HG03196 (cell line): Measurements from ENCODE around the gene SPX.

ENCODE experiments used
- ATAC-seq: cut with Tn5 transposase; IDR thresholded peaks from one replicate; pipeline ENCODE4 v1.9.1; 2021; ENCODE audit not compliant: unreplicated experiment

SPX gene

DNA sequence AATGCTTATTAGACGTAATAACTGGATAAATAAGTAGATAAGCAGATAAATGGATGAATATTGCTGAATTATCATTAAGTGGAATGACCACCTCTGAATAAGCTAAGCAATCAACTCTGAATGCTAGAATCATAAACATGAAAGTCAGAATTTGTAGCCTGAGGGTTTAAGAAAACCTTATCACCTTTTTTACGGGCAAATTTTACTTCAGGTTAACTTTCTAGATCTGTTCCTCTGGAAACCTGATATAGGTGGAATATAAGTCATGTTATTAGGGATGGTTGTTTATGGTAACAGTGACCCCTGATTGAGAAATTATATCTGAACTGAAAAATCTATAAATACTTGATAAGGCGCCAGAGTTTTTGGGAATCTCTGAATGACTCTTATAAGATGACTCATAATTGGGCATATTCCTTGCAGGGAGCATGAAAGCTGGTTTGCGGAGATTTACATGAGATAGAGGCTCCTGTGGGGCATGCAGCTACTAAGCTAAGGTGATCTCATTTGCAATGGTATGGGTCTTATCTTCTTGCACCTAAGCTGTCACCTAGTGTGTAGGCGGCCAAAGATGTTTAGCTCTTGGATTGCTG, 12.1 kb downstream of the SPX start:
- no peak for ATAC-seq

DNA sequence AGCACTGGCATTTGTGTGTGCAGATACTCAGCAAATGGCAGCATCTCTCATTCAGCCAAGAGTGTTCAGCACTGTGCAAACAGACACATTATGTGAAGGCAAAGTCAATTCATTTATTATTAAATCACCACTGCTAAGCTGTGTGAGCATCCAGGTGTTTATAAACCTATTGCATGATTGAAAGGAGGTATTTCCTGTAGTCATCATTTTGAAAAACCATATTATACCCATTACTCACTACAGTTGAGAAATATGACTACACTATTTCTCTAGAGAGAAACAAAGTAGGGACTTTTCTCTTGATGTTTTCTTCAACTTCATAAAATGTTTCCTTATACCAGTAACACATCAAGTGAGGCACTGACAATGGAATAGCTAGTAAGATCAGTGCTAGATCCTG, 13.7 kb downstream of the SPX start:
- ATAC-seq = no peak

DNA sequence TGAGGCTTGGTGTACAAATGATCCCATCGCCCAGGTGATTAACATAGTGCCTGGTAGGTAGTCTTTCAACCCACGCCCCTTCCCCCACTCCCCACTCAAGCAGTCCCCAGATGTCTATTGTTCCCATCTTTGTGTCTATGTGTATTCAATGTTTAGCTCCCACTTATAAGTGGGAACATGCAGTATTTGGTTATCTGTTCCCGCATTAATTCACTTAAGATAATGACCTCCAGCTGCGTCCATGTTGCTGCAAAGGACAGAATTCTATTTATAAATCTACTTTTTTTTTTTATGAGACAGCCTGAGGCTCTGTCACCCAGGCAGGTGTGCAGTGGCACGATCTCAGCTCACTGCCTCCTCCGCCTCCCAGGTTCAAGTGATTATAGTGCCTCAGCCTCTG, 15.7 kb downstream of the SPX start:
- ATAC-seq = no peak

DNA sequence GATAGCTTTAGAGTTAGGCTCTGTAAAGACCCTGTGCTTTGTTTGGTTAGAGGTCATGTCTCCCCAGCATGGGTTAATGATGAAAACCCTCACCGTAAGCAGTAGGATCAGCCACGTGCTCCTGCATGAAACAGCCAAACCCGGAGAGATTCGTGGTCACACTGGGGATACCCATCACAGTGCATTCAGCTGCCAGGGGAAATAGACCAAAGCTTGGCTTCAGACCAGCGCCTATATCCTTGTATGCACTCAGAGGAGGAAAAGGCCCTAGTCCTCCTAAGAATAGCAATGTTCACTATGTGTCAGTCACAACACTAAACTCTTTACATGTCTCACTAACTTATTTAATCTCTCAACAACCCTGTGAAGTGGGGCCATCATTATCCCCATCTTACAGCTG, 16.3 kb downstream of the SPX start:
- ATAC-seq = no peak

DNA sequence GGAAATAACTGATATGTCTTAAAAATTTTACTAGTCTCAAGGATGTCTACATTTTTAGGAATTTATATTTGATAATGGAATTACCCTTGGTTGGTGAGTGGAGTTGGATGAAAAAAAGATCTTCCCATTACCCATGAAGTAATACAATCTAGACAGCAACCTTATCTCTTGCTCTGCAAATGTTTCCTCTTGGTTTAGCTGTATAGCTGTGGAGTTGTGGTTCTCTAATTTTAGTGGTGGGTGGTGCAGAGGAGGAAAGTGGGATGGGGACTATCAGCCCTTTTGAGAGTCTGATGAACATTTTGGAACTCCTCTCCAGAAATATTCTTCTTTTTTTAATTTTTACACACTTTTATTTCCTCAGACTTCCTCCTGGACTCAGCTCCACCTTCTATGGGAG, 17.1 kb downstream of the SPX start:
- no peak for ATAC-seq

DNA sequence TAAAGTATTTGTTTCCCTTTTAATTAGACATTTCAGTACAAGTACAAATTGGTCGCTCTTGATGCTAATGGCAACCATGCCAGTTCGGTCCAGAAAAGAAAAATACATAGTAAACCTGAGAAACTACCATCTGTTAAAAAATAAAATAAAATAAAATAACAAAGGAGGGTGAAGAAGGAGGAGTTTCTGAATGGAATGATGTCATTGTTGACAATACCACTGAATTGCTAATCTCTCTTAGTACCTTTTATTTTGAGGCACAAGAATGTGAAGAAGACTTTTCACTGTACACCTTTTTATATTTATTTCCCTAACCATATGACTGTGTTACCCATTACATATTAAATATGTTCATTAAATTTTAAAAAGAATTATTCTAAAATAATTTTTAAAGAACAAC, 19.5 kb downstream of the SPX start:
- ATAC-seq = no peak

DNA sequence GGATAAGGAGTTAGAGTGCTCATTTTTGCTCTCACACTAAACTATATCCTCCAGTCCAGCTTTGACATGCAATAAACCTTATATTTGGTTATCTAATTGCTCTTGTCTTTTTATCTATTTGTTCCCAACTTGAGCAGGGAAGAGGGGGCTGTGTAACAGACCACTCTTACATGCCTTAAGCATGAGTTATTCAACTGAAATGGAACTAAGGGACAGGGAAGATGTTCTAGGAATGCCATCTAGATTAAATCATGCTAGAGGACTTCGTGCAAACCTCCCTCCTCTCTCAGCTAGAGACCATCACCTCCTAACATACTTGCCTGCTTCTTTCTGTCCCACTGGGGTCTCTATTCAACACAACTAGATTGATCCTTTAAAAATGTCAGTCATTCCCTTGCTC, 20.6 kb downstream of the SPX start:
- no peak for ATAC-seq

DNA sequence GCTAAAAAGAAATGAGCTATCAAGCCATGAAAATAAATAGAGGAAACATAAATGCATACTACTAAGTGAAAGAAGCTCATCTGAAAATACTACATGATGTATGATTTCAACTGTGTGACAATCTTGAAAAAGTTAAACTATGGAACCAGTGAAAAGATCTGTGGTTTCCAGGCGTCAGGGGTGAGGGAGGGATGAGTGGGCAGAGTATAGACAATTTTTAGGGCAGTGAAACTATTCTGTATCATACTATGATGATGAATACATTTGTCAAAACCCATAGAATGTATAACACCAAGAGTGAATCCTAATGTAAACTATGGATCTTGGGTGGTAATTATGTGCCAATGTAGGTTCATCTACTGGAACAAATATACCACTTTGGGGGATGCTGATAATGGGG, 21.3 kb downstream of the SPX start:
- no peak for ATAC-seq

DNA sequence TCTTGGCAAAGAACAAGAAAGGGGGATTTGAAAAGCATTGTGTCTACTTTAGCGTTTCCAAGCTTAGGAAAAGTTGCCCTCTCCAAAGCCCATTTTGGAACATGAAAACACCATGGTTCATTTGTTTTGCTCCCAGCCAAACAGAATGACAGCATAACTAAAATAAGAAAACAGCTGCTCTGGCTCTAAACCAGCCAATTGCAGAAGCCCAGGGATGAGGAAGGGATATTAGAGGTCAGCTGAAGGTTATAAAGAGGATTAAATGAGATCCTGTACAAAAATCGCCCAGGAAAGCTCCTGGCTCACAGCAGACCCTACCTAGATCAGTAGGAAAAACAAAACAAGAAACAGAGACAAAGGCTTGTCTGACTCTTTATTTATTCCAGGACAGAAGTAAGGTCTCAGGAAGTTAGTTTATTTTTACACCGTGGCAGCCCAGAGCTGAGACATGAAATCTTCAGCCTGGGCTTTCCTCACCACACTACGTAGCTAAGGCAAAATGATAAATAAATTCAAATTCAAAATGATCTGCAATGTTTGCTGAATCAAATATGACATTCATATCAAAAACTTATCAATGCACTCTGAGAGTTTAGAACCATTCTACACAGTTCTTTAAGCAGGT, 25.9 kb downstream of the SPX start:
- no peak for ATAC-seq

DNA sequence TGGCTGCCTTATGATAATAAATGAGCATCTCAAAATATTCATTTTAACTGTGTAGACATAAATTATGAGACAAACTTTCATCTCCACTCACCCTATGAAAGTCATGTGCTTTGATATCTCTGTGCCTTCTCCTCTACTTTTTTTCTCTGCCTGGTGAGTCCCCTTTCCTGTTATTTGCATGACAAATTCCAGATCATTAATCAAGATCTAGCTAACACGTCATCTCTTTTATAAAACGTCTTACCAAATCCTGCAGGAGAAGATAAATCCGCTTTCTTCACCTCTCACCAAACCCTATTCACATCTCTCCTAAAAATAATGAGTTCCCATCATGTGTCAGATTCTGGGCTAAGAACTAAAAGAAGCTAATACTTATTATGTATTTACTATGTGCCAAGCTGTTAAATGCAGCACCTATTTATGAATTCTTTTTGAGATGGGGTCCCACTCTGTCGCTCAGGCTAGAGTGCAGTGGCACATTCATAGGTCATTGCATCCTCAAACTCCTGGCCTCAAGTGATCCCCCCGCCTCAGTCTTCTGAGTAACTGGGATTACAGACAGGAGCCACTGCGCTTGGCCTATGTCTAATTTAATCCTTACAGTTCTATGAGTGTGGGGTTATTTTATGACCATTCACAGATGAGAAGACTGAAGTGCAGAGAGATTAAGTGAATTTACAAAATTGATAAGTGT, 26.7 kb downstream of the SPX start:
- no peak for ATAC-seq

DNA sequence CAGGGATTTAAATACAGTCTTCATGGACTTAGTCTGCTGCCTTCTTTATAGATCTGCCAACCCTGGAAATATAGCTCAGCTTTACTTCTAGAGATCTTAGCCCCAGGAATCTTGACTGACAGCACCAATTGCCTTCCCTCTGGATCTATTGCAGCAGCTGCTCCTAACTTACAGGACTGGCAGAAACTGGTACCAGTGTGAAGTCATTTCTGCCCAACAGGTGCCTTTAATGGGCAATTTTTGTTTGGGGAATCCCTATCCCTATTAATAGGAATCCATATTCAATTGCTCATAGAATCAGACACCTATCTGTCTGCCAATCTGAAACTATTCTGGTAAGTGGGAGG, 27.2 kb downstream of the SPX start:
- no peak for ATAC-seq

DNA sequence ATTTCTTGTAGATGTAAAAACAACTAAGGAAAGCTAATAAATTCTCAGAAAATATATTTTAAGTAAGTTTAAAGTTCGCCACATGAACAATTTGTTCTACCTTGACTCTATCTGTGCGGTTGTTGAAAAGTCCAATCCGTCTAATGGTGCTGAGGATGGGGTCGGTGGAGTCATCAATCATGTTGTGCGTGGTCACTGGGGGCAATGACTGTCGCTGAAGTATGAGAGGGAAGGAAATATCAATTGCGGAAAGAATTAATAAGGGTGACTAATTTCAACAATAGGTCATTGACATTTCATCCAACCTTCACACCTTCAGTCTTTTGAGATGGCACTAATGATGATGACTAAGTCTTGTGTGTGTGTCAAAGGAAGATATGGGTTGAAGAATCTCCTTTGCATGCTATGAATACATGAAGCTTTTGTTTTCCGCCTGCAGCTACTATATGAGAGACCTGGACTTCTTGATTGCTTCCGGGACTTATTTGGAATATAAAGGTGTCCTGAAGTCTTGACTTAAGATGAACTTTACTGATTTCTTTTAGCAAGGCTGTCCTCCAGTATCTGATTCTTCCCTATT, 32.1 kb downstream of the SPX start:
- no peak for ATAC-seq

DNA sequence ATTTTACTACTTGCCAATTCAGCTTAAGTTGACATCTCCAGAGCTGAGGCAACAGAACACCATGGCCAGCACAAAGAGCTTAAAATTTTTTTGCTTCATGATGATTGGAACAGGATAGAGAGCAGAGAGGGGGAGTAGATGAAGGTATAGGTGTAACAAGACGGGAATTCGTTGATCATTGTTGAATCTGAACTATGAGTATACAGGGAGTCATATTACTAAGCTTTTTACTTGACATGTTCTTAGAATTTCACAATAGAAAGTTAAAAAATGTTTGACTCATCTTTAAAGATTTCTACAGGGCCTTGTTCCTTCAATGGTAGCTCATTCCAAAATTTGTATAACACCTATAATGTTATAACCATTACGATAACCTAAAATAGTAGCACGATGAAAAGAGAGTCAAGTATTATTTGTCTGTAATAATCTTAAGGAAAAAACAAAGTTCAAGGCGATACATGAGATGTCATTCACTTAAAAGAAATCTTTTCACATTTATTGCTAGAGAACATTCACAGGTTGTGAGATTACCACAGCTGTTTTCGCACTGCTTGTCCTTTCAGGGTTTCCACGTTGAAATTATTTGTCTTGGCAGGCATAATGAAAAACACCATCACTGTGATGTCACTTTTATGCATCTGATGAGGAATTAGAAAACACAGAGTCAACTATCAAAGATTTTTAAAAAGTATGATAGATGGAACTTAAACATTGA, 33.9 kb downstream of the SPX start:
- no peak for ATAC-seq

DNA sequence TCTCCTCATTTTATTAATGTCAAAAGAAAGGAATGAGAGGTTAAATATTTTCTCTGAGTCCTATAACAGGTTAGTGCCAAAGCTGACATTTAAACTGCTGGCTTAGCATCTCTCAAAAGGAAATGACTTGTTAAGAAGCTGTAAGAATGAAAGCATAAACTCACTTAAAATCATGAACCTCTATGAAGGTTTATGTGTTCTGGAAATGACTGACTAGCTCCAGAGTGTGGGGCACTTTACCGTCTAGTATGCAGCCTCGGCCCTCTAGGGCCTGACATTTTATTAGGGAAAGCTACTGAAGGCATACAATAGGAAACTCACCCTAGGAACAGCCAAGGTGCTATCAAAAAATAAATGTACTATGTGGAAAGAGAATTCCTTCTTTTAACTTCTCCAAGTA, 35.1 kb downstream of the SPX start:
- no peak for ATAC-seq

DNA sequence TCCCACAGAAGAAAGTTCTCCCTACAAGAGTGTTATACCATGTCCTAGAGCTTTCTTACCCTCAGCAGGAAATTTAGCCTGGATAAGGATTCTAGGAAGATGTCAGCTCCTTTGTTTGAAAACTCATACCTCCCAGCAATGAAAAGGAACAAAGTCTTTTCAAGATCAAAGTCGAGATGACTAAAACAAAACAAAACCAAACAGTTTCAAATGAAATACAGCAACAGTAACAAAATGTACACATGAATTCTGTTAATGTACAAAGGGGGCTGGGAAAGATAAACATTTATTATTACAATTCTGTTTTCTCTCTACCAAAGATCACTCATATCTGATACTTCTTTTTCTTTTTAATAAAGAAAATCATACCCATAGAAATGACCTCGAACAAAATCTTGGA, 36.8 kb downstream of the SPX start:
- ATAC-seq = no peak

DNA sequence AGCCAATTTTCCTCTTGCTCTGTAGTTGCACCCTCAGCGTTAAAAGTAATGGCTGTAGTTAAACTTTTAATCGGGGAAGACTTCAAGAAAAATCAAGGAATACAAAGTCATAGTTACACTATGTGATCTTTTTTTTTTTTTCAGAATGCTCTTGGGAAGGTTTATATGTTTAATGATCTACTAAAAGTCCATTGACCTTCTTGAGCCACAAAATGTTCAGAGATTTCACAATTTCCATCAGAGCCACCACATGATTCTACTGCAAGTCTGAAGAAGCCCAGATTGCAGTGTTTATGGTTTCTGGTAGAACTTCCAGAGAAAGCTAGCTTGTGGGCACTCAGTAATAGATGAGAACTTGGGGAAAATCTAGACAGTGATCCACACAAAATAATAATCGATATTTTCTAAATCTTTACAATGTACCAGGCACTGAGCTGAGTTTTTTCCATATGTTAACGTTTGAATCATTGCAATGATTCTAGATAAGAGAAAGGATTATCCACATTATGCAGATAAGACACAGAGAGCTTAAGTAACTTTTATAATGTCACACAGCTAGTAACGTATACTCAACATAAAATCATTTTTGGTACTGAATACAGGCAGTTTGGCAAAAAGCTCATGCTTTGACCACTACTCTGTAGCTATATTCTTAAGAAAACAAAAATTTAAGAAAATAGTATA, 40.3 kb downstream of the SPX start:
- ATAC-seq = no peak

DNA sequence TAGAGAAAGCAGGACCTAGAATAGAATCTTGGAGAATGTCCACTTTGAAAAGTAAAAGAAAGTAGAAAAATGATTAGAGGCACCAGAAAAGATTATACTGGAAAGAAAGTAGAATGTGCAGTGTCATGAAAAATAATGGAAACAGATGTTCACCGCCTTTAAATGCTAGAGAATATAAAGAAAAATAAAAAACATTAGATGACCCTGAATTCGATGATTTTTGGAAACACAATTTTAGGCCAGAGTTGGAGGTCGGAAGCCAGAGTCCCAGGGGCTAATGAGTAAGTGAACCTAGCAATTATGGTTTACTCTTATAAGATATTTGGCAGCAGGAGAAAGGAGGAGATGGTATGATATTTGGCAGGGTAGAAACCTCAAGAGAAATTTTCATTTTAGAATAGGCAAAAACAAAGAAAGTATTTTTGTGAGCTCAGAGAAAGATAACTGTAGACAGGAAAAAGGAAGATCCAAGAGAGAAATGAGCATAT, 40.9 kb downstream of the SPX start:
- no peak for ATAC-seq

DNA sequence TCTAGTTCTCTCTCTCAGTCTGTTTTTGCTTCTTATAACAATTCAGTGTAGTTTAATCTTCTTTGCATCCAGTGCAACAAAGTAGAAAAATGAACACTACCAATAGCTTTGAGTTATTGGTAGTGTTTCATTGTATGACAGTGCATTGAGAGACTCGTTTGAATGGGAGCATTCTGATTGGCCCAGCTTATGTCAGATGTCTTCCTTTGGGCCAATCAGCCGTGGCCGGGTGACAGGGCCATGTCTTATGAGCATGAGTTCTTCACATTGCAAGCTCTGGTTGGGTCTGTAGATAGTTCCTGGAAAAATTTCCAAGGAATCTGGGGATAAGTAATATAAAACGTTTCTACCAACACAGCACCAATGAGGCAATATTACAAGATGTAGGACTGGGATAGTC, 42.0 kb downstream of the SPX start:
- no peak for ATAC-seq

DNA sequence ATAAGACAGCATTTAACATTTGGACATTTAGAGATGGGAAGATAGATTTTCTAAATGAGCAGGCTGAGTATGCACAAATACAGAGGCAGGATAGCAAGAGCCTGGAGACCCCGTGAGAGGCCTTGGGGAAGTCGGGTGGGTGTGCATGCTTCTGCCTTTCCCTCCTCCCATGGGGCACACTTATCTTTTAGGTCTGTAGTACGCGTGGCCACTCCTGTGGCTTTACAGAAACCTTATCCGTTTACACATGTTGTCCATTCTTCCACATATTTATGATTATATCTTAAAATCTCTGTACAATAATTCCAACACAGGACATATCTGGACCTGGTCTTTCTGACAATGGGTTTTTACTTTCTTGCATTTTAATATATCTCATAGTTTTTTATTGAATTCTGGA, 45.0 kb downstream of the SPX start:
- no peak for ATAC-seq

DNA sequence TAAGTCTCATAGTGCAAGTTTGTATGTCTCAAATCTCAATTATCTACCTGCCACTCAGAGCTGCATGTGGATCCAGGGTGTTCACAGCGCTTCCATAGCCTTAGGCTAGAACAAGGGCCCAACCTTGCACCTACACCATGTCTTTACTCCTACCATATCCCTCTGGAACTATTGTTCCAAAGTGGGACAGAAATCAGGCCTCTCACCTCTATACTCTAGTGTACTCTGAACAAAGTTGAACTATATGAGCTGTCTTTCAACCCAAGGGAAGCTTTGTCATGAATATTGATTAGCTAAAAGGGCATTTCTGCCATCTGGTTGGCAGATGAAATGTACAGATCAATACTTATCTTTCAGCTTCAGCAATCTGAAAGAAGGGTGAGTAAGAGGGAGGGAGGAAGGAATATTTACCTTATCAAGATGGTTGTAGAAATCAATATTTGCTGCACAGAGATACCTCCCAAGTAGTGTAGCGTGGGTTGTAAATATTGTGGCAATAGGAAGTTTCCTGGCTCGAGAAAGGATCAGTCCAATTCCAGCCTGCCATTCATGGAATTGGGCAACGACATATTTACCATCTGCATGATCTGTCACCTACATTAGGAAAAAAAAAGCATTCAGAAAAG, 47.8 kb downstream of the SPX start:
- no peak for ATAC-seq

DNA sequence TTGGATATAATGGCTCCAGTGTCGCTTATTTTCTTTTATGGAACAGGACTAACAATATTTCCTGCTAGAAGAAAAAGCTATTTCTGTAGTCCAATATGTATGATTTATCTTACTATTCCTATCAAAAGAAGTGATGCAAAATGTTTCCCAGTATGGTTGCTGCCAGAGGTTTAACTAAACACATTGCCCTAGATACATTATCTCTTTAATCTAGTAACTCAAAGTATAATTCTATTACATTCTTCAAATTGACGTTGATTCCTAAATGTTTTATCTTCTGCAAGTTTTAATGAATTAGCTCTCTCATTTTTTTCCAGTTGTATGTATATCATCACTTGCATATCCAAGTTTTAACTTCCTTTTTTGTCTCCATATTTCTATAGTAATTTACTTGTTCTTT, 50.3 kb downstream of the SPX start:
- no peak for ATAC-seq
